HUDEP-2 (cell line): ENCODE results near the gene CD300LG.
A peak's percentile ranks its signal among the peaks of the same experiment; 100 is the strongest.
"Not testable (repeated sequence)": the region's sequence is repeated elsewhere in the genome, so short reads cannot be mapped to it uniquely, and the experiment has no call there.

Experiments
- DNase-seq, 76 experiments: peaks; one replicate each; lab custom pipeline; 2025; ENCODE audit not compliant: unreplicated experiment in 76 of 76; lab: John Stamatoyannopoulos, UW

The CD300LG gene

GRCh38 chr17:43823350-43824084 is 23.5 kb upstream of the CD300LG start:
- no peak for DNase-seq

DNA sequence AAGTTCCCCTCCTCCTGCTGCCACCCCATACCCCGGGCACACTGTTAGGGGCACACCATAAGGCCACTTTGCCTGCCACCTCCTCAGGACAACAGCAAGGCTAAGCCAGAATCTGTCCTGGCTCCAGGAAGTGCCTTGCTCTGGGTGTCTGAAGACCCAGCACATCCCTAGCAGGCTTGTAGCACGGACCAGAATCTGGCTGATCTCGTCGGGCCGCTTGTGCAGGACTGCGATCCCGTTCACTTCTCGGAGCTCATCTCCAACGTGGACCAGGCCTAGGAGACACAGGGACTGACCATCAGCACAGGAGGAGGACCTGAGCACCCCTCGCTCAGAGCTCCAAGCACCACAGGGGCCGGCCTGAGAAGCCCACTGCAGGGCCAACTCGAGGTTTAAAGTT is 21.4 kb upstream of the CD300LG start:
- DNase-seq: no peak

- no peak for DNase-seq
These were observed 20.8 kb upstream of the CD300LG start for GRCh38 chr17:43826206-43826605.

GRCh38 chr17:43827596-43827995 is 19.4 kb upstream of the CD300LG start:
- no peak for DNase-seq

GRCh38 chr17:43829738-43830137 is 17.2 kb upstream of the CD300LG start:
- no peak for DNase-seq

- no peak for DNase-seq
These were observed 16.4 kb upstream of the CD300LG start for GRCh38 chr17:43830510-43831140.

DNA sequence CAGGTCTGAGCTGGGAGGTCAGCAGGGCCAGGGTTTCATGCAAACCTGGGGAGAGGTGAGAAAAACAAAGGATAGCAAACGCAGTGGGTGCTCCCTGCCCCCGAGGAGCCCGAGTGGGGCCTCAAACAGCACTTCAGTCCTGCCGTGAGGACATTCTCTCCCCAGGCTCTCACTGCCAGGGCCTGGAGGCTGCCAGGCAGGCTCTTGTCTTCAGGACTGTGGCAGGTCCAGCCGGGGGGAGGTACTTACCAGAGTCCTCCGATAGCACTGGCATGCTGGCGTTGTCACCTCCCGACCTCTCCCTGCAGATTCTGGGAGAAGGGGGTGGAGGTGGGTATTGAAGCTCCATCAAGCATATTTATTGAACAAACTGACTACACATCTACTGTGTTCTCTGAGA is 15.3 kb upstream of the CD300LG start:
- DNase-seq: no peak

GRCh38 chr17:43832168-43832975 is 14.6 kb upstream of the CD300LG start:
- peak in 1 of 76 experiments; percentile 4 for DNase-seq

- peak in 41 of 76 experiments; percentile 5 to 65 (median 32) for DNase-seq
These were observed 13.8 kb upstream of the CD300LG start, which contains the start of gene MPP3 for GRCh38 chr17:43832976-43833829. Gene MPP3 (minus strand): TSS chr17:43833146. CDS start chr17:43831906, 1,240 bp downstream.

DNA sequence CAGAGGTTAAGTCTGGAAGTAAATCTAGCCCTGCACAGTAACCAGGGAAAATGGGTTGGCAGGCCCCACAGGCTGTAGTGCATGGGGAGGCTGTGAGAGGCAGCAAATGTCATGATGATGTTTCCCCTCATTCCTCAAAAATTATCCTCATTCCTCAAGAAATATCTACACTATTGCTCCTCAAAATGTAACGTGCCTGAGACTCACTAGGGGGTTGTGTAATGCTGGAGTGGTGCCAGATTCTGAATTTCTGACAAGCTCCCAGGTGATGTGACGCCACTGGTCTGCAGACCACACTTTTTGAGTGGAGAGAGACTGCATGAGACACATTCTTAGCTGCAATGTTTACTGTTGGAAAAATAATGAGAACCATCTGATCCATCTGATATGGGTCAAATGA is 12.9 kb upstream of the CD300LG start:
- no peak for DNase-seq

DNA sequence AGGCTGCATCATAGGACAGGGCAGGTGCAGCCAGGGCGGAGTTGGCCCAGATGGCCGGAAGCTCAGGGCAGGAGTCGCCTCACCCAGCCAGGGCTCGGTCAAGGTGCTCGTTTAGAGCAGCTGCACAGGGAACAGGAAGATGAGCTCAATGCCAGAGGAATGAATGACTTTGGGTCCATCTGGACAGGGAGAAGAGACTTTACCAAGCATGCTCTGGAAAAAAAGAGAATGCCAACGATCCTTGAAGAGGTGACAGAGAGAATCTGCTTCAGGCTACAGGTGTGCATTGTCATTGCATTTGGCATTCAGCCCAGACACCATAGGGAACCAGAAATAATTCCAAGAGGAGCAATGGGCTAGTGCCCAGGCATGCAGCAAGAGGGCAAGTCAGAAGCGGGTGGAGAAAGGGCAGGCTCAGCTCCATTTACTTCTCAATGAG is 7.3 kb upstream of the CD300LG start:
- no peak for DNase-seq

DNA sequence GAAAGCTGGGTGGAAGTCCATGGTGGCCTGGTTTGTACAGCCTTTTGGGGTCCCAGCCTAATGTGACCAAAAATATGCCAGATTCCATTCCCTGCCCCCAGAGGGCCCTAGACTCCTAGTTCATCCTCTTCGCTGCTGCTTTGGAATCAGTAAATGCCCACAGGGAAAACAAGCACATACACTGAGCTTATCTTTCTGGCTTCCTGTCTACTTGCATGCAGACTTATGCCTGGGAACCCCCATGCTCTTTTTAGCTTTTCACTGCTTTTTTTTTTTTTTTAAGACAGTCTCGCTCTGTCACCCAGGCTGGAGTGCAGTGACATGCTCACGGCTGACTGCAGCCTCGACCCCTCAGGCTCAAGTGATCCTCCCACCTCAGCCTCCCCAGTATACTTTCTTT is 6.2 kb upstream of the CD300LG start:
- no peak for DNase-seq

DNA sequence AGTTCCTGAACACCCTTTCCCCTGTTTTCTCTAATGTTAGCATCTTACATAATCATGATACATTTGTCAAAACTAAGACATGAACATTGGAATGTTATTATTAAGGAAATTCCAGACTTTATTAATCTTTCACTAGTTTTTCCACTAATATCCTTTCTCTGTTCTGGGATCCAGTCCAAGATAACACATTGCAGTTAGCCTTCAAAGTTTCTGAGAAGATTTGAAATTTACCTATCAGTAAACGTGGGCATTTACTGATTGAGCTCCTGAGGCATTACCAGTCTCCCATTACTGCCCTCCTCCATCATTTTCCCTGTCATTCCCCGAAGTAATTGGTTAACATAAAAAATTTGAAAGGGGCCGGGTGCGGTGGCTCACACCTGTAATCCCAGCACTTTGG is 5.7 kb upstream of the CD300LG start:
- no peak for DNase-seq

DNA sequence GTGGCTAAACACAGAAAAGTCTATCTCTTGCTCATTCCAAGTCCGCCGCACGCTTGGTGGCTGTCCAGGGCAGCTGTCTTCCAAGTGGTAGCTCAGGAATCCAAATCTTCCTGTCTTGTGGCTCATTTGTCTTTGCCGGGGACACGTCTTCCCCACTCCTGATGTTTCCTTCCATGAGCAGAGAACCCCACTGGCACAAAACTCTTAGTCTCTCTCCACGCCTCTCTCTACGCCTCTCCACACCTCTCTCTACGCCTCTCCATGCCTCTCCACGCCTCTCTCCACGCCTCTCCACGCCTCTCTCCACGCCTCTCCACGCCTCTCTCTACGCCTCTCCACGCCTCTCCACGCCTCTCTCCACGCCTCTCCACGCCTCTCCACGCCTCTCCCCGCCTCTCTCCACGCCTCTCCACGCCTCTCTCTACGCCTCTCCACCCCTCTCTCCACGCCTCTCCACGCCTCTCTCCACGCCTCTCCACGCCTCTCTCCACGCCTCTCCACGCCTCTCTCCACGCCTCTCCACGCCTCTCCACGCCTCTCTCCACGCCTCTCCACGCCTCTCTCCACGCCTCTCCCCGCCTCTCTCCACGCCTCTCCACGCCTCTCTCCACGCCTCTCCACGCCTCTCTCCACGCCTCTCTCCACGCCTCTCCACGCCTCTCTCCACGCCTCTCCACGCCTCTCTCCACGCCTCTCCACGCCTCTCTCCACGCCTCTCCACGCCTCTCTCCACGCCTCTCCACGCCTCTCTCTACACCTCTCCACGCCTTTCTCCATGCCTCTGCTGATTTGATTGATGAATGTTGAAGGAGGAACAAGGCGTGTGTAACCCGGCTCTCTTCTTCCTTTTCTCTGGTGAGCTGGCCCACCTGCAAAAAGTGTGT is 4.6 kb upstream of the CD300LG start:
- not testable (repeated sequence) for DNase-seq

- no peak for DNase-seq
These were observed 4.0 kb upstream of the CD300LG start for GRCh38 chr17:43842975-43843325.

- no peak for DNase-seq
These were observed 2.7 kb upstream of the CD300LG start for GRCh38 chr17:43844241-43844640.

DNA sequence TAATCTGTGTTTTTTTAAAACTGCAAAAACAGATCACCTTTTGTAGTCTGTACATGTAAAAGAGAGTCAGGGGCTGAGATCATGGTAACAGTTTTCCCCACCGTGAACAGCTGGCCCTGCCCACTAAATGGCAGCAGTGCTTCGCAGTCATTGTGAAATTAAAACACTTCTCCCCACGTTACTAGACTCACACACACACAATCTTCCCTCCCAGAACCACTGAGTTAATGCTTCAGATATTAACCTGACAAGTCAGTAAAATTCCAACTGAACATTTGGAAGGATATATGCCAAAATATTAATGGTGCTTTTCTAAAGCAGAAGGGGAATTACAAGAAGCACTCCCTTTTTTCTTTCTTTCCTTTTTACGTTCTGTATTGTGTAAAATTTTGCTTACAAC is 1.2 kb upstream of the CD300LG start:
- no peak for DNase-seq

GRCh38 chr17:43846221-43846712 is 709 bp upstream of the CD300LG start:
- peak in 64 of 76 experiments; percentile 6 to 84 (median 56) for DNase-seq

GRCh38 chr17:43848601-43849000 is 1.6 kb downstream of the CD300LG start:
- DNase-seq: no peak
